Measurements from ENCODE around the gene HS2ST1. TPM values are rescaled to one million over a fixed set of nuclear protein-coding genes. Genes with fewer than 3 reads are reported as not detected.

HS2ST1 gene
- total RNA-seq, 1 experiment from 2014 or later = 54.0 TPM

DNA sequence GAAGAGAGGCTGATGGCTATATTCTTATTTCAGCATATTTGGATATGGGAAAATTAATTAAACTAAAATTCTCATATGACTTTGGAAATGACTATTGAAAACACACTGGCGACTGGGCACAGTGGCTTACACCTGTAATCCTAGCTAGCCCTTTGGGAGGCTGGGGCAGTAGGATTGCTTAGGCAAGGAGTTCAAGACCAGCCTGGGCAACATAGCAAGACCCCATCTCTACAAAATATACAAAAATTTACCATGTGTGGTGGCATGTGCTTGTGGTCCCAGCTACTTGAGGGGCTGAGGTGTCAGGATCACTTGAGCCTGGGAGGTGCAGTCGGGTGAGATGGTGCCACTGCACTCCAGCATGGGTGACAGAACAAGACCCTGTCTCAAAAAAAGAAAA lies 26.2 kb downstream of the HS2ST1 start:
- H3K4me1 Mint-ChIP-seq (ENCODE audit: low read depth, unreplicated experiment) = peaks cover 28% of the 10 kb centered on the region
- no peak for DNase-seq
- no peaks in the 10 kb centered on the region for H3K36me3 Mint-ChIP-seq (ENCODE audit: insufficient read depth, unreplicated experiment)
- TF ChIP-seq, protein P1, sequence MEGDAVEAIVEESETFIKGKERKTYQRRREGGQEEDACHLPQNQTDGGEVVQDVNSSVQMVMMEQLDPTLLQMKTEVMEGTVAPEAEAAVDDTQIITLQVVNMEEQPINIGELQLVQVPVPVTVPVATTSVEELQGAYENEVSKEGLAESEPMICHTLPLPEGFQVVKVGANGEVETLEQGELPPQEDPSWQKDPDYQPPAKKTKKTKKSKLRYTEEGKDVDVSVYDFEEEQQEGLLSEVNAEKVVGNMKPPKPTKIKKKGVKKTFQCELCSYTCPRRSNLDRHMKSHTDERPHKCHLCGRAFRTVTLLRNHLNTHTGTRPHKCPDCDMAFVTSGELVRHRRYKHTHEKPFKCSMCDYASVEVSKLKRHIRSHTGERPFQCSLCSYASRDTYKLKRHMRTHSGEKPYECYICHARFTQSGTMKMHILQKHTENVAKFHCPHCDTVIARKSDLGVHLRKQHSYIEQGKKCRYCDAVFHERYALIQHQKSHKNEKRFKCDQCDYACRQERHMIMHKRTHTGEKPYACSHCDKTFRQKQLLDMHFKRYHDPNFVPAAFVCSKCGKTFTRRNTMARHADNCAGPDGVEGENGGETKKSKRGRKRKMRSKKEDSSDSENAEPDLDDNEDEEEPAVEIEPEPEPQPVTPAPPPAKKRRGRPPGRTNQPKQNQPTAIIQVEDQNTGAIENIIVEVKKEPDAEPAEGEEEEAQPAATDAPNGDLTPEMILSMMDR (IDR thresholded peaks at IDR 0.05; ENCODE audit: unreplicated experiment) = no peak
- no peaks in the 10 kb centered on the region for H3K9me3 Mint-ChIP-seq (ENCODE audit: low read depth, unreplicated experiment)
- H3K27me3 Mint-ChIP-seq (ENCODE audit: unreplicated experiment) = no peaks in the 10 kb centered on the region
- H3K4me3 Mint-ChIP-seq (ENCODE audit: low read depth, unreplicated experiment) = no peak overlapping the region
- intact Hi-C loops (cut with micrococcal nuclease; ENCODE audit: unreplicated experiment) = no loop called here
- no peak overlapping the region for H3K27ac Mint-ChIP-seq (ENCODE audit: unreplicated experiment)
- CTCF ChIA-PET = no interaction called here
- no TSS peak for BruUV-seq (replicated peaks)

DNA sequence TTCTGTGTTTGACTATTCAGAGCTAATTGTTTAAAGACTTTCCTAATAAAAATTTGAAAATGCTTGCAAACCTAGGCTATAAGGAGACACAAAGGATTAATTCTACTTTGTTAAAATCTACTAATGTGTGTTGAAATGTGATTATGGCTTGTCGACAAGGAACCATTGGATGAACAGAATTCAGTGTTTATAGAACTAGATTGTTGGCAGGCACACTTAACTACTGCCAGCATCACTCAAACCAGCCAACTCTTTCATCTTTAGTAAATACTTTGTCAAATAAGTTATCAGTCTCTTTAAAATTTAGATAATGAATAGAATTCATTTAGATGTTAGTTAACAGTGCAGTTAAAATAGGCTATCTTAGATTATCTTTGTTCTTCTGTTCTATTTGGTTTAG lies 27.6 kb downstream of the HS2ST1 start:
- CTCF ChIA-PET = no interaction called here
- no TSS peak for BruUV-seq (replicated peaks)
- Mint-ChIP-seq H3K27me3 (ENCODE audit: unreplicated experiment) (no peaks in the 10 kb centered on the region), H3K4me1 (ENCODE audit: low read depth, unreplicated experiment) (peaks cover 28% of the 10 kb centered on the region), H3K4me3 (ENCODE audit: low read depth, unreplicated experiment) (no peak overlapping the region), H3K36me3 (ENCODE audit: insufficient read depth, unreplicated experiment) (no peaks in the 10 kb centered on the region), H3K27ac (ENCODE audit: unreplicated experiment) (no peak overlapping the region), H3K9me3 (ENCODE audit: low read depth, unreplicated experiment) (no peaks in the 10 kb centered on the region)
- intact Hi-C loops (cut with micrococcal nuclease; ENCODE audit: unreplicated experiment) = no loop called here
- no peak for DNase-seq
- TF ChIP-seq, protein P1 (IDR thresholded peaks at IDR 0.05; ENCODE audit: unreplicated experiment) = no peak

DNA sequence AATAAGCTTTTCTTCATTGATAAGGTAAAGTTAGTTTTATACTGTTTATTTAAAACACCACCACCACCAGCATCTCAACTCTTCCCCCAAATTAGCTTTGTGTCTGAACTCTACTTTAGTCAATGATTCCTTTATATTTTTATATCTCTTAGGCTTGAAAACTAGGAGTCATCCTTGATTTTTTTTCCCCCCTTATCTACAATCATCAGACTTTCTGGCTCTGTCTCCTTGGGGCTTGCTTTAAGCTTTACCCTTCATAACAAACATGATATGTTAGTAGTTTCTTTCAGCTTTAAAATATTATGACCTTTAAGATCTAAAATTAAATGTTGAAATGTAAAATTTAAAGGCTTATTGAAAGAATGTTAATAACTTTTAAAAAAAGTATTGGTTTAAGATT lies 28.3 kb downstream of the HS2ST1 start:
- H3K36me3 Mint-ChIP-seq (ENCODE audit: insufficient read depth, unreplicated experiment) = no peaks in the 10 kb centered on the region
- CTCF ChIA-PET = no interaction called here
- TF ChIP-seq, protein P1 (IDR thresholded peaks at IDR 0.05; ENCODE audit: unreplicated experiment) = no peak

DNA sequence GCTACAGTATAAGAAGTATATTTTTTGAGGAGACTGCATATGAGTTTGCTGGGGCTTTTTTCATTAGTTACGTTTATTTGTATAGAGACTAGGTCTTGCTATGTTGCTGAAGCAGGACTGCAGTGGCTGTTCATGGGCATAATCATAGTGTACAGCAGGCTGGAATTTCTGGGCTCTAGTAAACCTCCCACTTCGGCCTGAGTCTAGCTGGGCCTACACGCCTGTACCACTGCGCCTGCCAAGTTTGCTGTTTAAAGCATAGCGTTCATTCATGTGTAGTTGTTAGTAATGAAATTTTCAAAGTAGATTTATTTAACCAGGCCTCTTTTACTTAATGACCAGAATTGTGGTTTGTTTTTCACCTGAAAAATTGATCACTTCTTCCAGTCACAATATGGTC lies 33.8 kb downstream of the HS2ST1 start:
- CTCF ChIA-PET = no interaction called here
- no peaks in the 10 kb centered on the region for H3K9me3 Mint-ChIP-seq (ENCODE audit: low read depth, unreplicated experiment)
- no peaks in the 10 kb centered on the region for H3K36me3 Mint-ChIP-seq (ENCODE audit: insufficient read depth, unreplicated experiment)
- BruUV-seq (replicated peaks) = no TSS peak
- H3K4me3 Mint-ChIP-seq (ENCODE audit: low read depth, unreplicated experiment) = no peak overlapping the region
- no peaks in the 10 kb centered on the region for H3K27me3 Mint-ChIP-seq (ENCODE audit: unreplicated experiment)
- H3K4me1 Mint-ChIP-seq (ENCODE audit: low read depth, unreplicated experiment) = no peaks in the 10 kb centered on the region
- no peak for DNase-seq
- intact Hi-C loops (cut with micrococcal nuclease; ENCODE audit: unreplicated experiment) = no loop called here
- H3K27ac Mint-ChIP-seq (ENCODE audit: unreplicated experiment) = no peak overlapping the region
- TF ChIP-seq, protein P1 (IDR thresholded peaks at IDR 0.05; ENCODE audit: unreplicated experiment) = no peak

More for the DNA sequence above, 28.3 kb downstream of the HS2ST1 start:
- BruUV-seq (replicated peaks) = no TSS peak
- DNase-seq = no peak
- peaks cover 23% of the 10 kb centered on the region for H3K4me1 Mint-ChIP-seq (ENCODE audit: low read depth, unreplicated experiment)
- no peak overlapping the region for H3K27ac Mint-ChIP-seq (ENCODE audit: unreplicated experiment)
- H3K9me3 Mint-ChIP-seq (ENCODE audit: low read depth, unreplicated experiment) = no peaks in the 10 kb centered on the region
- intact Hi-C loops (cut with micrococcal nuclease; ENCODE audit: unreplicated experiment) = no loop called here
- H3K4me3 Mint-ChIP-seq (ENCODE audit: low read depth, unreplicated experiment) = no peak overlapping the region
- H3K27me3 Mint-ChIP-seq (ENCODE audit: unreplicated experiment) = no peaks in the 10 kb centered on the region

All from Calu3 (cell line).